DMS53 treated with DMSO at 0.1 percent for 48 hours (cell line): ENCODE results near the gene TRAK2.
"Not testable (repeated sequence)": the region's sequence is repeated elsewhere in the genome, so short reads cannot be mapped to it uniquely, and the experiment has no call there.

Experiments
- DNase-seq: peaks from one replicate; lab custom pipeline; 2025; ENCODE audit not compliant: unreplicated experiment; lab: John Stamatoyannopoulos, UW

TRAK2 gene

DNA sequence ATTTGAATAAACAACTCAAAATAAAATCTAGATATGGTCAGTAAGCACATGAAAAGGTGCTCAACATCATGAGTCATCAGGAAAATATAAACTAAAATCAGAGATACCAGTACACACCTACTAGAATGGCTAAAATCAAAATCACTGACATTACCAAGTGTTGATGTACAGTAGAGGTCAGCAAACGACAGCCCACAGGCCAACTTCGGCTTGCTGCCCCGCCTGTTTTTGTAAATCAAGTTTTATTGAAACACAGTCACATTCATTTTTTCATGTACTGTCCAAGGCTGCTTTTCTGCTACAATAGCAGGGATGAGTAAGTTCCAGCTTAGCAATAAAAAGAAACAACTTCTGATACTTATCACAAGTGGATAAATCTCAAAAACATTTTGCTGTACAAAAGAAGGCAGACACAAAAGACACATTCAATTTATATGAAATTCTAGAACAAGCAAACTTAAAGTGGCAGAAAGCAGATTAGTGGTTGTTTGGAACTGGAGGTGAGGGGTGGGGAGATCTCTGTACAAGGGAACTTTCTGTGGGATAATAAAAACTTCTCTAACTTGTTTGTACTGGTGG, 32.1 kb downstream of the TRAK2 start:
- DNase-seq, result no peak

DNA sequence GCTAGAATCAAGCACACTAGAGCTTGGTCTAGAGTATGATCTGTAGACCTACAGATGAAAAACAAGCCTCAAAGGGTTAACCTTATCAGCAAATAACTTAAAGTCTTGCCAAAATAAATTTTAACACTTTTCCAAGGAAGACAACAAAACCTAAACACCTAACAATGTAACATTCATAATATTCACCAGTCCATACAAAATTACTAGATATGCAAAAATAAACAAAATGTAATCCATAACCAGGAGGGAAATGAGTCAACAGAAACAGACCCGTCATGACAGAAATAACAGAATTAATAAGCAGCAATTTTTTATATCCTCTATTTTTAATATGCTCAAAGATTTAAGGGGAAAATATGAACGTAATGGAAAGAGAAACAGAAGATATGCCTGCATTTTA, 36.1 kb downstream of the TRAK2 start:
- no peak for DNase-seq

DNA sequence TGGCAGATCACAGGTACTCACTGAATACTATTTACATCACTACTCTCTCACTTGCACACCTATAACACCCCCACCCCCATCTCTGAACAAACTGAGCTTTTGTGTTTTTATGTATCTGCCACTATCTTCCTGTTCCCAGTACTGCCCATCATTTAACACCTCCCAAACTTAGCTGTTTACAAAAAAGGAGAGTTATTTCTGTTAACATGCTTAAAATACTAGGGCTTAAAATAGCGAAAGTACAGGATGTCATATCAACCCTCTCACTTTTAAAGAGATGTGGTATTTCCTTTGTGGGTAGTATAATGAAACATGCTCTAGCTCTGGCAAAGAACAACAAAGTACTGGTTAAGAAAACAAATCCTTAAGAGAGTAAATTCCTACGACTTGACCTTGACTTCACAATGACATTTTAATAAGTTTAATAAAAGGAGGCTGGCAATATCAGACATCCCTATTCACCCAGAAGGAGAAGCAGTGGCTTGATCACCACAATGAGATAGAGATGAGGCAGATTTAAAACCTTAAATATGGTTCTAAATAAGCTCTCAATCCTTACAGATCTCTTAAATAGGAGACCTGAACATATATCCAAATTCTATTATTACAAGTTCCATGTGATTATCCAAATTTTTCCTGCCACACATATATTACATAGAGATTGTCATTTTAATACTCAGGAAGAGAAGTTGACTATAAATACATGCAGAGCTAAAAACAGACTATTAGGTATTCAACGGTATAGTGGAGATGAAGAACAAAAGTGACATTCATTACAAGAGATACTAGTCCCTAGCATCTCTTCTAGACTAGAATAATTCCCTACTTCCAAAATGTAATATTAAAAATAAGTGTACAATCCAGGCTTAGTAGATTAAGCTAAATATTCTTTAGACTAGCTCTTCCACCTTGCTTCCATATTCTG, 36.9 kb downstream of the TRAK2 start:
- DNase-seq, result no peak

DNA sequence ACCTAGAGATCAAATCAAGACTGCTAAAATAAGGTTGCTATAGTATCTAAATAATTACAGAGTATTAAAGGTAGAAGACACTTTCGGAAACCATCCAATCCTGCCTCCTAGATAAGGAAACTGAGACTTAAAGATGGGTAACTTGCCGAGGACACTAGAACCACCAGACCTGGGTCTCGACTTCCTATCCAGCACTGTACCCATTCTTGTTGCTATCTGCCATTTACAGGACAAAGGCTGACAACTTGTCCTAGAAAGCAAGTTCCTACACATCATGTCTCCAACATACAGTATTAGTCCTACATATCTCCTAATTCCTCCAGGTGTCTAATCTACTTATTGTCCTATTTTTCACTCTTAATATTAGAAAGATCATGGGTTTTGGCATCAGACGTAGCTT, 37.7 kb downstream of the TRAK2 start:
- no peak for DNase-seq

DNA sequence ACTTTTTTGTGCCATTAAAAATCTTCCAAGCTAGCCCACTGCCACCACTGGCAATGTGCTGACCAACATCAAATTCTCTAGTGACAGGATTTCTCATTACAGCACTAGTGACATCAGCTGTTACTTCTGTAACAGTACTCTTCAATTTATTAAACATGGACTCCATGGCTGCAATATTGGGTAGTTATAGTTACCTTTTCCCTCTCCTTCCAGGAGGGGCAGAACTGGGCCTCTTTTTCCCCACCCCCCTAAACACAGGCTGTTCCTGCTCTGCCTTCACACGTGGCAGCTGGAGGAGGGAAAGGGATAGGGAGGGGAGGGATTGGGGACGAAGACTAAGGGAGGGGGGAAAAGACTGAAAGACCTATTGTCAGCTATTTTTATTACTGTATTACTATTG, 38.1 kb downstream of the TRAK2 start:
- DNase-seq, result no peak

DNA sequence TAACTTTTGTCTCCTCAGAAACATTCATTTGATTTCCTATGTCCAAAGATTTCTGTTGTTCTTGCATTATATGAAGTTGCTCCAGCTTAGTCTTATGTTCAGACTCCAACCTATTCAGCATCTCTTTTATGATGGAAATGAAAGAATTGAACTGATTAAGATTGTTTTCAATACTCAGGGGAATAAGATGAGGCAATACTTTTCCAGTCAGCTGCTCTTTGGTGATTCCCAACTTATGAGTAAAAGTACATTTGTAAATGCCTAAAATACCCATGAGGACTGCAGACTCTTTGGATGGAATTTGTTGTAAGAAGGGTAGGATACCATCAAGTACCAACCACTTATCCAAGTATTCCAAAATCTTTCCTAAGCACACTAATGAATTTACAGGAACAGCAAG, 39.8 kb downstream of the TRAK2 start:
- no peak for DNase-seq

DNA sequence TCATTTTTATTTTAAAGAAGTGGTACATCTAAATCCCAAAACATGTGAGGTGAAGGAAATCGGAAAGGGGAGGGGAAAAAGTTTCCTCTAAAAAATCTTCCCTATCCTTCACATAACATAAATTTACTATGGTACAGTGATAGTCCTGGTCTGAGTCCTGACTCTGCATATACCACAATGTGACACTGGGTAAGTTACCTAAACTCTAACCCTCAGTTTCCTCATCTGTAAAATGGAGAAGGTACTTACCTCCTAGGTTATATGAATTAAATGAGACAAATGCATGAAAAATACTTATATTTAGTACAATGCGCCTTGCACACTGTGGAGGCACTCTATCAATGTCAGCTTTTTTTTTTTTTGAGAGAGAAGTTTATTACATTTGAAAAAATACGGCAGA, 42.3 kb downstream of the TRAK2 start:
- DNase-seq, result no peak

DNA sequence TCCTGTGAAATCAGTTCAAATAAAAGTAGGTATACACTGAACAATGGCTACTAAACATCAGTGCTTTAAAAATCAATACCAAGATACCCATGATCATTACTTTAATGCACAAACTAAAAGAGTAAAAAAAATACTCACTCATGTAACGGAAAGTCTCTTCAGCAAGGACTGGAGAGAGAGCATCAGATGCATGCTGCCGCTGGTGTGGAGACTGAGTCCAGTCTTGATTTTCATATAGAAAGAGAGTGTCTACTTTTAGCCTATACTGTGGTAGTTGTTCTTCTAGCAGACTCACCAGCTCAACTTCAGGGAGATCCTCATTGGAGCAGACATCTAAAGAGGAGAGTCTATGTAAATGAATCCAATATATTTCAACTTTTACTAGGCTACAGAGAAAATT, 44.0 kb downstream of the TRAK2 start:
- no peak for DNase-seq

DNA sequence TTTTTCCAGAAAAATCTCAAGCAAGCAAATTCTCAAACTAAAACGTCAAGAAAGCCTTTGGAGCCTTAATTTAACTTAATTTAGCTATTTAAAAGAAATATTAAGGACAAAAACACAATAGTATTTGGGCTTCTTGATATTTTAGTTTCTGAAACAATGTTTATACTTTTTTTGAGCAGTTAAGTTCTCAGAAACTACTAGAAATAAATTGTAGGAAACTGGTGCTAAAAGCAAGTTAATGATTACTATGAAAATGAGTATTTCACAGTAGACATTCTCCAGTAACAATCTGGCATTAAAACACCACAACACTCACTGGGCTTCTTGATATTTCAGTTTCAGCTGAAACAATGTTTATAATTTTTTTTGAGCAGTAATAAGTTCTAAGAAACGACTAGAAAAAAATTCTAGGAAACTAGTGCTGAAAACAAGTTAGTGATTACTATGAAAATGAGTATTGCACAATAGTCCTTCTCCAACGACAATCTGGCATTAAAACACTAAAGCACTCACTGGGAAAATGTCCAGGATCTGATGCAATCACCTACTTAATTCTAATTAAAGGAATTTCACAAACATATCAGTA, 45.1 kb downstream of the TRAK2 start:
- DNase-seq, result no peak

DNA sequence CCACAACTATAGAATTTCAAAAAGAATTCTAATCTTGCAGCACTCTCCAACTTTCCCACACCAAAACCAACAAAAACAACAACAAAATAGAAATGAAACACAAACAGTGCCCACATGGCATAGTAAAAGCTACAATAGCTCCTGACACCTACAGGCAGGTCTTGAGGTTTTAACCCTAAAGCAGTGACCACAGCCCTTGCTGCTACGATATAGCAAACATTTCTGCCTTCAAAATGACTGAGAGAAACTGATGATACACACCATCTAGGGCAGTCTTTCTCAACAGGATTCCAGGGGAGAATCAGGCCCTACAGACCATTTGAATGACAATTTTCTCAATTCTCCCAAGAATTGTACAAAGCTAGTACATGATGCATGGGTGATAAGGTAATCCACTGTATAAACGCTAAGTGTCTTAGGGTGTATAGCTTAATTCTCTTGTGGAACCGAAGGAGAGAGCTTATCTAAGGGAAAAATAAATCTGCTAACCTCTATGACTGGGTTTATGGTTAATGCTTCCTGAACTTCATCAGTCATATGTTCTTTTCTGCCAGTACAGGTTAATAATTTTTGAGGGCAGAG, 46.5 kb downstream of the TRAK2 start:
- no peak for DNase-seq

DNA sequence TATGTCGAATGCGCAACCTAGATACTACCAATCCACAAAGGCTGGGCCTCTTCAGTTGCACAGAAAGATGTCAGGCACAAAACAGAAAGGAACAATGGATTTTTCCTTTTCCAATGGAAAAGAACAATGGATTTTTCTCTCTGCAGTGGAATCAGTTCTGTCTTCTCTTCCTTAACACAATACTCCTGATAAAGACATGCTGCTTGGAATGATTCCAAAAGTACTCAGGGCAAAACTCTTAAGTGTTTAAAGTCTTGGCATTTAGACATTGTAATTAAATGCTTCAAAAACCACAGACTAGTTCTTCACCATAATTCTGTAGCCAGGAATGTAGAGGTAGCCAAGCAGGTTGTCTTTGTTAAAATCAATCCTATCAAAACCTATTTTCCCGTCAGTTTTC, 47.4 kb downstream of the TRAK2 start:
- no peak for DNase-seq

DNA sequence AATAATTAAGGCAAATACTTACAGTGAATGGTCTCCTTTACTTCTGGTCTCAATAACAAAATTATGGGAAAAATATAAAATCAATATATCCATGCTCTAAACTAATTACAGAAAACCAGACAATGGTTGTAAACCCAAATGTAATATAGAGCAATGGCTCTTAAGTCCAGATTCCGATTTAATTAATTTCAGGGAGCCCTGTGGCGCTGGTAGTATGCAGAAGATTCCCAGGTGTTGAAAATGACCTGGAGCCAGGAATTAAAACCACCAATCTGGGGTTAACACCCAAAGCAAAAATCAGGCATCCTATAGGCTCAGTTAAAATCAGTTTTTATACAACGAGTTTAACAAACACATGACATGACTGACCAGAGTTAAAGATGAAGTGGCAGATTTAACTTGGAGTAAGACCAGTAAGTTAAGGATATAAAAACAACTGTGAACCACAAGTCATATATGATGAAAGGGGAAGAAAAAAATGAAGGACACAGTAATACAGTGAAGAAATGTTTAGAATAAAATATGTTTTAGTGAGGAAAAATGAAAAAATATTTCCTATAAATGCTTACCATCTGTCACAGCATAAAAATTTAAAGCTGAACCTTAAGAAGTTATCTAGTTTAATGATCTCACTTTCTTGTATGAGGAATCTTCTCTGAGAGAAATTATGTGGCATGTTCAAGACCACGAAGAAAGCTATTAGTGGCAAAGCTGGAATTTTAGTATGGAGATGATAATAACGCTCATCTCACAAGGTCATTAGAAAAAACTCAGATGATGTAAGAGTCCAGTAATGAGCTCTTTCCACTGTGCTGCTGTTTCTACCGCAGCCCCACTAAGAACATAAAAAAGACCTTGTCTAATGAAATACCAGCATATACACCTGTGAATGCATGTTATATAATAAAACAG, 48.4 kb downstream of the TRAK2 start:
- DNase-seq, result no peak

DNA sequence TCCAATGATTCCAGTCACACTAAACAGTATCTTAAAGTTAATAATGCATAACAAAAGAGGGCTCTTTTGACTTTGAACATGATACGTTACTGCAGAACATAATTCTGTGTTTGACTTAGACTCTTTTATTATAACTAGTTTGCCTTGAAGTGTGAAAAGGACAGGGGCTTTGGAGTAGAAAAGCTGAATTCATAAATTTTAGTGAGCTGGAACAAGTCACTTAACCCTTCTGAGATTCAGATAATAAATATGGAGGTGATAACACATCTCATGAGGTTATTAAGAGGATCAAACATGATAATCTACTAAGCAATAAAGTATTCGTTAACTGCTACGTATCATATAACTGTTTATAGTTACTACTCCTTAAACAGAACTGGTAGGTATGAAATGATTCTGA, 49.4 kb downstream of the TRAK2 start:
- DNase-seq, result no peak

DNA sequence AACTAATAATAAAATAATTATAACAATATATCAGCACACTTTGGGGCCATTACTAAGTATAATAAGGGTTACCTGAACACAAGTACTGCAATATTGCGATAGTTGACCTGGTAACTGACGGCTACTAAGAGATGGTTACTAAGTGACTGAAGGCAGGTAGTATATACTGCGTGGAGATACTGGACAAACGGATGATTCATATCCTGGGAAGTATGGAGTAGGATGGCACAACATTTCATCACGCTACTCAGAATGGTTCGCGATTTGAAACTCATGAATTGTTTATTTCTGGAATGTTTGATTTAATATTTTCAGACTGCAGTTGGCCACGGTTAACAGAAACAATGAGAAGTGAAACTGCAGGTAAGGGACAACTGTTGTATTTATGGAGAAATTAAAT, 54.7 kb downstream of the TRAK2 start:
- DNase-seq, result peak; percentile 30

DNA sequence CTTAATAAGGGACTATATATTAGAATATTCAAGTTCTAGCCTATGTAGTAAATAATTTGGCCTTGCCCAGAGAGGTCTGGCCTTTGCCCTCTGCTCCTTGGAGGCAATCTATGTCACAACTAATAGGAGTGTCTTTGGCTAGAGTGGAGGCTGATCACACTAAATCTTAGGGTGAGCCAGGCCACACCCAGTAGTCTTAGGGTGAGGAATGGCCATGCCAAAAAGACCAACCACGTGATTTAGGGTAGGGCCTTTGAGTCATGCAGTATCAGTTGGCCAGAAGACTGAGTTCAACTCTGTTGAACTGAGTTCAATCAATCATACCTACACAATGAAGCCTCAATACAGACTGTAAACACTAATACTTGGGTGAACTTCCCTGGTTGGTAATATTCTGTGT, 68.1 kb downstream of the TRAK2 start:
- no peak for DNase-seq

DNA sequence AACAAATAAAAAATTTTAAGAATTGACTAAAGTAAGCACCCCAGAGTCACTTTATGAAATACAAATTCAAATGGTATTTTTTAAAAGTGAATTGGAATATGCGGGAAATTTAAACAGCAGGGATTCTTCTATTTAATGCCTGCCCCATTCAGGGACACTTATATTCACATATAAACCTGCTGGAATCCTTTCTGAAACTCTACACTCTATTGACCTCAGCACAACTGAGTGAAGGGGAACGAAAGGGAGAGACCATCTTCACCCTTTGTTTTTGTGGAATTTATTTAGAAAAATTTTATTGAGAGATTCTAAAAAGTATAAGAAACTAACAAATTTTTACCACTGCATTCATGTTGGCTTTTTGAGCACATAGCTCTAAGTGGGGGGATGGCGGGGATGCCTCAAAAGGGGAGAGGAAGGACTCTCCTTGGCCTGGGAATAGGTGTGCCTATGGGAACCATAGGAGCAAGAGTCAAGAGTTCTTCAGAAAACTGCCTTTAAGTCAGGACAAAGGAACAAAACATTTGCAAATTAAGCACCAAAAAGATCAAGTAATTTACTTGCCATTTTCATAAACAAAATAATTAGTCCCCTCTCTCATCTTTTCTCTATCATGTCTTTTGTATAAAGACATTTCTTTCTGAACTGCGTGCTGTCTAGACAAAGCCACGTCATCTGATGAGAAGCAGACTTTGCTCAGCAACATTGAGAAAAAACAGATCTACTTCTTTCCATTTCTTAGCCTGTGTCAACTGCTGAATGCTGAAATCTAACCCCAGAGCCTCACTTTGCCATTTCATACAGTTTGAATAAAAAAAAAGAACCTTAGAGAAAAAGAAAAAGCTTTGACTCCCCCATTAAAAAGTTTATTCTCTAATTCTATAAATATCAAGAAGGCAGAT, 72.5 kb downstream of the TRAK2 start:
- DNase-seq, result no peak

DNA sequence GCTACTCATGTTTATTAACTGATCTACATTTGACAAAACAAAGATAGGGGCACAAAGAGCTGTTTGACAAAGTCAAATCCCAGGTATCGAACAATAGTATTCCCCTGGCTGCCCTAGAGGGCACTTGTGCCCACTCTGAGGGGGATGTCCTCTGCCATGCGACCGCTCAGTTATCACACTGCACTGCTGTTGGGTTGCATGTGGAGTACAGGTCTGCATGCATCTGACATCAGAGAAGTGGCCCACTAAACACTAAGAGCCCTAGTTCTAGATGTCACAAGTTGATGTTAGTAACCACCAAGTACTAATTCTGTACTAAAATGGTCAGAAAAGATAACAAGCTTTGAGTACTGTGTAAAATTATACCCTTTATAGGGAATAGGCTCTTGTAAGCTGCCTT, 74.0 kb downstream of the TRAK2 start:
- no peak for DNase-seq

DNA sequence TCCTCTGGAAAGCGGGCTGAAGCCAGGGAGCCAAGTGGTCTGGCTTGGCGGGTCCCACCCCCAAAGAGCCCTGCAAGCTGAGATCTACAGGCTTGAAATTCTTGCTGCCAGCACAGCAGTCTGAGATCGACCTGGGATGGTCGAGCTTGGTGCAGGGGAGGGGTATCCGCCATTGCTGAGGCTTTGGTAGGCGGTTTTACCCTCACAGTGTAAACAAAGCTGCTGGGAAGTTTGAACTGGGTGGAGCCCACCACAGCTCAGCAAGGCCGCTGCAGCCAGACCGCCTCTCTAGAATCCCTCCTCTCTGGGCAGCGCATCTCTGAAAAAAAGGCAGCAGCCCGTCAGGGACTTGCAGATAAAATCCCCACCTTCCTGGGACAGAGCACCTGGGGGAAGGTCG, 81.5 kb downstream of the TRAK2 start:
- no peak for DNase-seq

DNA sequence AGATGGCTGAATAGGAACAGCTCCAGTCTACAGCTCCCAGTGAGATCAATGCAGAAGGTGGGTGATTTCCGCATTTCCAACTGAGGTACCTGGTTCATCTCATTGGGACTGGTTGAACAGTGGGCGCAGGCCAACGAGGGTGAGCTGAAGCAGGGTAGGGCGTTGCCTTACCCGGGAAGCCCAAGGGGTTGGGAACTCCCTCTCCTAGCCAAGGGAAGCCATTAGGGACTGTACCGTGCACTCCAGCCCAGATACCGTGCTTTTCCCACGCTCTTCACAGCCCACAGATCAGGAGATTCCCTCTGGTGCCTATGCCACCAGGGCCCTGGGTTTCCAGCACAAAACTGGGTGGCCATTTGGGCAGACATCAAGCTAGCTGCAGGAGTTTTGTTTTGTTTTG, 81.9 kb downstream of the TRAK2 start:
- DNase-seq, result not testable (repeated sequence)

DNA sequence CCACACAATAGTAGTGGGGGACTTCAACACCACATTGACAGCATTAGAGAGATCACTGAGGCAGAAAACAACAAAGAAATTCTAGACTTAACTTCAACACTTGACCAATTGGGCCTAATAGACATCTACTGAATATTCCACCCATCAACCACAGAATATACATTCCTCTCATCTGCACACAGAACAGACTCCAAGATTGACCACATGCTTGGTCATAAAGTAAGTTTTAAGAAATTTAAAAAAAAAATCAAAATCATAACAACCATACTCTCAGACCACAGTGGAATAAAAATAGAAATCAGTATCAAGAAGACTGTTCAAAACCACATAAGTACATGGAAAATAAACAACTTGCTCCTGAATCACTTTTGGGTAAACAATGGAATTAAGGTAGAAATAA, 85.1 kb downstream of the TRAK2 start:
- DNase-seq, result no peak
